ENCODE measurements around the gene CABP5.
"Not testable (repeated sequence)": the region's sequence is repeated elsewhere in the genome, so short reads cannot be mapped to it uniquely, and the experiment has no call there.

Gene CABP5

DNA sequence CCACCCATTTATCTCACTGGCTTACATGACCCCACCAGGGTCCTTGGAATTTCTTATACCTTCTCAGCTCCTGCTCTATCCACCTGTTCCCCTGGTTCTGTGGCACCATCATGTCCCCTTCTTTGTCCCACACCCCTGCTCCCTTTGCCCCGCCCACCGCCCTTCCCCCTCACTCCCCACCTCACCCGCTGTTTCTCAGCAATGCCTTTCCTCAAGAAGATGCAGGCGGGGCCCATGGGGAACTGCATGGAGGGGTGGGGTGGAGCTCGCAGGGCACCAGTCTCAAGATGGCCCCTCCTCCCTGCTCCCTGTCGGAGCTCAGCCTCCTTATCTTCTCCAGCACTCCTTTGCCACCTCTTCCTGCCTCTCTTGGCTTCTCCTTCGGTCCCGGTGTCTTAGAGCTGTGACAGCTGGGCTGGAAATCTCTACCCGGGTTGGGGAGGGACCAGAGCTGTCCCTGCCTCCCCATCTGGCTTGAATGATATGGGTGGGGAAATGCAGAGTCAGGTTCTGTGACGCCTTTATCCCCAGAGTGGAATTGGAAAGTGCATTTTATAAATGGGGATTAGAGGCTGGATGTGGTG lies at the start of gene CABP5:
Gene CABP5, minus strand, starts transcription at position 405 of the 584 bp plus-strand sequence. Its CDS starts 157 bp downstream, at position 248.
- DNase-seq, result no peak

DNA sequence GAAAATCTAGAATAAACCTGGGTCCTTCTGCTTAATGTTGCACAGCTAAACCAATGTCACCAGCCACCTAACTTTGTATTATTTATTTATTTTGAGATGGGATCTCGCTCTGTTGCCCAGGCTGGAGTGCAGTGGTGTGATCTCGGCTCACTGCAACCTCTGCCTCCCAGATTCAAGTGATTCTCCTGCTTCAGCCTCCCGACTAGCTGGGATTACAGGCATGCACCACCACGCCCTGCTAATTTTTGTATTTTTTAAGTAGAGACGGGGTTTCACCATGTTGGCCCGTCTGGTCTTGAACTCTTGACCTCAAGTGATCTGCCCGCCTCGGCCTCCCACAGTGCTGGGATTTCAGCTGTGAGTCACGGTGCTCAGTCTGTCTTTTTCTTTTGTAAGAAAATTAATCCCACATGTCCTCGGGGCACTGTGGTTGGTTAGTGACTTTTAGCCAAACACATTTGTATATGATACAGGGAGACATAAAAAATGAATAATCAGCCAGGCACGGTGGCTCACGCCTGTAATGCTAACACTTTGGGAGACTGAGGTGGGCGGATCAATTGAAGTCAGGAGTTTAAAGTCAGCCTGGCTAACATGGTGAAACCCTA lies 47.3 kb upstream of the CABP5 start:
- not testable (repeated sequence) for DNase-seq

GRCh38 chr19:48090281-48090802 lies 46.5 kb upstream of the CABP5 start:
- no peak for DNase-seq

DNA sequence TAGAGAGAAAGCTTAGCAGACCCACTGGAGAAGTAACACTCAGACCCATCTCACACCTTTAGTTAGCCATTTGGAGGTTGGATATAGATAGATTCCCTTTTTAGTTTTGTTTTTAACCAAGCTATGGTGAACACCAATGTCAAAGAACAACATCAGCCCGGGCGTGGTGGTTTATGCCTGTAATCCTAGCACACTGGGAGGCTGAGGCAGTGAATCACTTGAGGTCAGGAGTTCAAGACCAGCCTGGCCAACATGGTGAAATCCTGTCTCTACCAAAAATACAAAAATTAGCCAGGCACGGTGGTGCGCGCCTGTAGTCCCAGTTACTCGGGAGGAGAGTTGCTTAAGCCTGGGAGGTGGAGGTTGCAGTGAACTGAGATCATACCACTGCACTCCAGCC lies 45.1 kb upstream of the CABP5 start:
- DNase-seq, result not testable (repeated sequence)

GRCh38 chr19:48085904-48086864 lies 42.3 kb upstream of the CABP5 start:
- no peak for DNase-seq

DNA sequence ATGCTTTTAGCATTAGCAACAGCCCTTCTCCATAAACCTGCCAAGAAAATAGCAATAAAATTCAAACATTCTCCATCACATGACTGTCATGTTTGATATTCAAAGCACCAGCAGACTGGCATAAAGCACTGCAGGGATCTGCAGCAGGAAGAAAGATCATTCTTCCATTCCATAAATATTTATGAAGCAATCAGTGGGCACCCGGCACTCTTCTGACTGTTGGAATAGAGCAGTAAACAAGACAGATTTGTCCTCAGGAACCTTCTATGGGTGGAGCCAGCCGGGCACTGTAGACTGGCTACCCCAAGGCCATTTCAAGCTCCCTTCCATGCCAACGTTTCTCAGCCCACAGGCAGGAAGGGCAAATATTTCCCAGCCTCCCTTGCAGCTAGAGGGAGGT lies 41.2 kb upstream of the CABP5 start:
- DNase-seq, result no peak

DNA sequence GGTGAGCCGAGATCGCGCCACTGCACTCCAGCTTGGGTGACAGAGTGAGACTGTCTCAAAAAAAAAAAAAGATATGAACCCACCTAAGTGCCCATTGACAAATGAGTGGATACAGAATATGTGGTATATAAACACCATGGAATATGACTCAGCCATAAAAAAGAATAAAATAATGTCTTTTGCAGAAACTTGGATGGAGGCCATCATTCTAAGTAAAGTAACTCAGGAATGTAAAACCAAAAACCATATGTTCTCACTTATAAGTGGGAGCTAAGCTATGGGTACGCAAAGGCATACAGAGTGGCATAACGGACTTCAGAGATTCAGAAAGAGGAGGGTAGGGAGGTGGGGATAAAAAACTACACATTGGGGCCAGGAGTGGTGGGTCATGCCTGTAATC lies 37.2 kb upstream of the CABP5 start:
- DNase-seq, result no peak

- not testable (repeated sequence) for DNase-seq
These were observed 26.4 kb upstream of the CABP5 start for GRCh38 chr19:48070177-48070769.

DNA sequence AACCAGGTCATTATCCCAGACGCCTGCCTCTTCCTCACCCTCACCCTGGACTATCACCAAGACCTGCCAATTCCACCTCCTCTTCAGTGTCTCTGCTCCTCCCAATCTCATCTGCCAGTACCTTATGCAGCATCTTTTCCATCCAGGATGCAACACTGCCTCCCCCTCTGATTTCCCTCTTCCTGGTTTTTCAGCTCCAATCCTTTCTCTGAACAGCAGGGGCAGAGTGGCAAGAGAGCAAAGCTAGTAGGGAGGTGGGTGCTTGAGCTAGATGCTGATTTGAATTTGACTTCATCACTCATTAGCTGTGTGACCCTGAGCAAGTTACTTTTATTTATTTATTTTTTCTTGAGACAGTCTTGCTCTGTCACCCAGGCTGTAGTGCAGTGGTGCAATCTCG lies 25.6 kb upstream of the CABP5 start:
- no peak for DNase-seq

- DNase-seq, result no peak
These were observed 20.6 kb upstream of the CABP5 start for GRCh38 chr19:48064509-48064908.

- DNase-seq, result no peak
These were observed 17.8 kb upstream of the CABP5 start for GRCh38 chr19:48061401-48062344.

DNA sequence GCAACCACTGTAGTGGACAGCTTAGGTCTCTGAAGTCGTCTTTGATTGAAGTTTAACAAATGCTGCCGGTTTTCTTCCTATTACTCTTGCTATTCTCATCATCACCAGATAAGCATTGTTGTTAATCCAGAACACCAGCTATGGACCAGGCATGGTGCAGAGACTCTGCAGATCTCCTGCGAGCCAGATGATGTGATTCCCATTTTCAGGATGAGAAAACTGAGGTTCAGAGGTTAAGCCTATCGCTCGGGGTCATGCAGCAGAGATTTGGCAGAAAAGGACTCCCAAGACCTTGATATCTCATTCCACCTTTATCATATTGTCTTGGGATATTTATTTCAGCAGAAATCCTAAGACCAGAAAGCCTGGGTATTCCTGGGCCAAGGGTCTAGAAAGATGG lies 16.5 kb upstream of the CABP5 start:
- DNase-seq, result no peak

DNA sequence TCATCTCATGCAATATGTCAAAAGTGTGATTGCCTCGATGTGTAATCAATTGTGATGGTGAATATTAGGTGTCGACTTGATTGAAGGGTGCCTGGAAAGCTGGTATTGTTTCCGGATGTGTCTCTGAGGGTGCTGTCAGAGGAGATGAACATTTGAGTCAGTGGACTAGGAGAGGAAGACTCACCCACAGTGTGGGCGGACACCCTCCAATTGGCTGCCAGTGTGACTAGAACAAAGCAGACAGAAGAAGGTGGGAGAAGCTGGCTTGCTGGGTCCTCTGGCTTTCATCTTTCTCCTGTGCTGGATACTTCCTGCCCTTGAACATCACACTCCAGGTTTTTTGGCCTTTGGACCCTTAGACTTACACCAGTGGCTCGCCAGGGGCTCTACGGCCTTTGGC lies 15.5 kb upstream of the CABP5 start:
- DNase-seq, result no peak

GRCh38 chr19:48053856-48054255 lies 10.0 kb upstream of the CABP5 start:
- no peak for DNase-seq

DNA sequence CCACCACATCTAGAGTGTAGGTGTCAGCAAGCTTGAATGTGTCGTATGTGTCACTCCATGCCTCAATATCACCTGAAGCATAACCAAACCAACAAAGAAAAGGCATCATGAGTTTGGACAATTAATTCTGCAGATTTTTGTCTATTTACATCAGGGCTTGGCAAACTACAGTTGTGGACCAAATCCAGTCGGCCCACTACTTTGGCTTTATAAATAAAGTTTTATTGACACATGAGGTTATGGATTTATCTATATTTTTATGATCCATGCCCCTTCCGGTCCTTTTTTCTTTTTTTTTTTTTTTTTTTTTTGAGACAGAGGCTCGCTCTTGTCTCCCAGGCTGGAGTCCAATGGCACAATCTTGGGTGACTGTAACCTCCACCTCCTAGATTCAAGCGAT lies 9.2 kb upstream of the CABP5 start:
- DNase-seq, result no peak

GRCh38 chr19:48051335-48052033 lies 7.6 kb upstream of the CABP5 start:
- no peak for DNase-seq

- DNase-seq, result no peak
These were observed 682 bp upstream of the CABP5 start for GRCh38 chr19:48044561-48044960.

- DNase-seq, result no peak
These were observed 1.9 kb downstream of the CABP5 start for GRCh38 chr19:48041877-48042580.

DNA sequence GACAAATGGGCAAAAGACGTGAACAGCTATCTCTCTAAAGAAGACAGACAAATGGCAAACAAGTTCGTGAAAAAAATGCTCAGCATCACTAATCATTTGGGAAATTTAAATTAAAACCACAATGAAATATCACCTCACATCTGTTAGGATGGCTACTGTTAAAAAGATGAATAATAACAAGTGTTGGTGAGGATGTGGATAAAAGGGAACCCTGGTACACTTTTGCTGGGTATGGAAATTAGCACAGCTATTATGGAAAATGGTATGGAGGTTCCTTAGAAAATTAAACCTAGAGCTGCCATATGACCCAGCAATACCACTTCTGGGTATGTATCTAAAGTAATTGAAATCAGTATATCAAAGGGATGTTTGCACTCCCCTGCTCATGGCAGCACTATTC lies 7.1 kb downstream of the CABP5 start:
- no peak for DNase-seq

- no peak for DNase-seq
These were observed 10.3 kb downstream of the CABP5 start for GRCh38 chr19:48033604-48034003.

DNA sequence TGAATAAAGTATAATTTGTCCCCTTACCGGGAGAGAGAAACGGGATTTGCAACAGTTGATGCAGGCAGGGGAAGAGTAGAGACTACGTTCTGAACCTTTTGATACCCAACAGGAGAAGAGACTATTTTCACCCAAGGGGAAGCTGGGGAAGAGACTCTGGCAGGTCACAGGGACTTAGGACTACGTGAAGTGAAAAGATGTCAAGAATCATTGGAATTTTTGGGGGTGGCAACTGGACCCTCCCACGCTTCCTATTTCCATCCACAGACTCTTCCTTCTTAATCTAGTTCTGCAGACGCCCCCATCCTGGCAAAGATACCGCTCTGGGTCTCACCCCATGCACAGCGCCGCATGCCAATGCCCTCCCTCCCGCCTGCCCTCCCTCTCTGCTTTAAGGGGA lies 13.8 kb downstream of the CABP5 start:
- DNase-seq, result no peak
